Measurements from ENCODE around the gene CRACR2A. TPM values are rescaled to one million over a fixed set of nuclear protein-coding genes. Genes with fewer than 3 reads are reported as not detected.
A peak's percentile ranks its signal among the peaks of the same experiment; 100 is the strongest.

The CRACR2A gene
- total and polyA plus RNA-seq, 4 donors: 1.4 to 10.2 (median 5.5) TPM

- Histone ChIP-seq H3K4me3 (no peak overlapping the region), H3K9me3 (ENCODE audit: control insufficient read depth in 4 of 4, insufficient read depth in 3 of 4, low read length in 3 of 4) (peaks cover 0 to 3% (median 0%) of the 10 kb centered on the region in 4 donors), H3K36me3 (ENCODE audit: control insufficient read depth in 4 of 4, insufficient read depth in 4 of 4, low read length in 4 of 4) (peaks cover 0 to 2% (median 0%) of the 10 kb centered on the region in 4 donors), H3K9ac (ENCODE audit: insufficient read depth in 1 of 2, low read length in 2 of 2) (no peak overlapping the region), H3K27ac (ENCODE audit: low read depth in 1 of 2, low read length in 1 of 2) (no peak overlapping the region), H3K4me1 (ENCODE audit: control insufficient read depth in 5 of 5, insufficient read depth in 5 of 5, low read length in 5 of 5) (peaks cover 0 to 7% (median 0%) of the 10 kb centered on the region in 5 donors), H3K27me3 (ENCODE audit: control insufficient read depth in 3 of 3, insufficient read depth in 3 of 3, low read length in 2 of 3) (no peaks in the 10 kb centered on the region)
- 52 to 68% methylated on average over 8 of the region's 8 CpGs for WGBS, 2 donors
- no peak for TF ChIP-seq CTCF (IDR thresholded peaks at IDR 0.05; ENCODE audit: control extremely low read depth, extremely low read depth)
- no peak for ATAC-seq (ENCODE audit: insufficient read depth, low FRiP score)
- no peak for DNase-seq
Observed at GRCh38 chr12:3727354-3727753, 25.6 kb downstream of the CRACR2A start.

GRCh38 chr12:3726456-3726855 lies 26.5 kb downstream of the CRACR2A start:
- H3K27me3 ChIP-seq (ENCODE audit: control insufficient read depth in 3 of 3, insufficient read depth in 3 of 3, low read length in 2 of 3): no peaks in the 10 kb centered on the region
- H3K4me3 ChIP-seq: no peak overlapping the region
- DNase-seq (peak in 2 of 3 donors; percentile 24 to 51), ATAC-seq (ENCODE audit: insufficient read depth, low FRiP score) (no peak)
- TF ChIP-seq CTCF (IDR thresholded peaks at IDR 0.05; ENCODE audit: control extremely low read depth, extremely low read depth): no peak
- no peak overlapping the region for H3K9ac ChIP-seq (ENCODE audit: insufficient read depth in 1 of 2, low read length in 2 of 2)
- H3K9me3 ChIP-seq (ENCODE audit: control insufficient read depth in 4 of 4, insufficient read depth in 3 of 4, low read length in 3 of 4): peaks cover 0 to 4% (median 0%) of the 10 kb centered on the region in 4 donors
- peaks cover 0 to 7% (median 0%) of the 10 kb centered on the region in 5 donors for H3K4me1 ChIP-seq (ENCODE audit: control insufficient read depth in 5 of 5, insufficient read depth in 5 of 5, low read length in 5 of 5)
- H3K27ac ChIP-seq (ENCODE audit: low read depth in 1 of 2, low read length in 1 of 2): no peak overlapping the region
- H3K36me3 ChIP-seq (ENCODE audit: control insufficient read depth in 4 of 4, insufficient read depth in 4 of 4, low read length in 4 of 4): no peaks in the 10 kb centered on the region
- 42 to 61% methylated on average over 6 of the region's 6 CpGs for WGBS, 2 donors

GRCh38 chr12:3725388-3726115 lies 27.4 kb downstream of the CRACR2A start:
- no peak overlapping the region for H3K9ac ChIP-seq (ENCODE audit: insufficient read depth in 1 of 2, low read length in 2 of 2)
- H3K27ac ChIP-seq (ENCODE audit: low read depth in 1 of 2, low read length in 1 of 2): no peak overlapping the region
- no peaks in the 10 kb centered on the region for H3K36me3 ChIP-seq (ENCODE audit: control insufficient read depth in 4 of 4, insufficient read depth in 4 of 4, low read length in 4 of 4)
- H3K27me3 ChIP-seq (ENCODE audit: control insufficient read depth in 3 of 3, insufficient read depth in 3 of 3, low read length in 2 of 3): no peaks in the 10 kb centered on the region
- WGBS, 2 donors: 80 to 90% methylated on average over 6 of the region's 6 CpGs
- no peak for ATAC-seq (ENCODE audit: insufficient read depth, low FRiP score)
- H3K4me1 ChIP-seq (ENCODE audit: control insufficient read depth in 5 of 5, insufficient read depth in 5 of 5, low read length in 5 of 5): peaks cover 0 to 7% (median 0%) of the 10 kb centered on the region in 5 donors
- no peak overlapping the region for H3K4me3 ChIP-seq
- DNase-seq: no peak
- no peak for TF ChIP-seq CTCF (IDR thresholded peaks at IDR 0.05; ENCODE audit: control extremely low read depth, extremely low read depth)
- peaks cover 0 to 4% (median 0%) of the 10 kb centered on the region in 4 donors for H3K9me3 ChIP-seq (ENCODE audit: control insufficient read depth in 4 of 4, insufficient read depth in 3 of 4, low read length in 3 of 4)
